ENCODE results near the gene STPG1.
A peak's percentile ranks its signal among the peaks of the same experiment; 100 is the strongest.

STPG1 gene

DNA sequence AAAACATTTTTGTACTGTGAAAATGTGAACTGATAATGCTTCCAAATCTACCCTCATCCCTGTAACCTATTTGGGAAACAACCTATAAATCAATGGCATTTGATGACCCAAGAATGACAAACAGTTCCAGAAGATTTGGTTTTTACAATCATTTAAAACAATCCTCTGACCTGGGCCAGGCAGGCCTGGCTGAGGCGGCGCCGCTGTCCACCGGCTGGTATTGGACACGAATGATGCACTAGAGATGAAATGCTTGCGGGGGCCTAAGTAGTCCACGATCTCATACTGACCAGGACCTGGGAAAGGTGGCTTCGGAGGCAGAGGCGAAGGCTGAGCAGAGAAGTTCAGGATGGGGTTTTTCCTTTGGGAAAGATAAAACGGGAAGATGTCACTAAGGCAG is 52.9 kb downstream of the STPG1 start:
- no peaks in the 10 kb centered on the region for H3K36me3 Mint-ChIP-seq (ENCODE audit: low read depth)
- H3K4me3 Mint-ChIP-seq, result no peak overlapping the region
- peaks cover 19% of the 10 kb centered on the region for H3K4me1 Mint-ChIP-seq (ENCODE audit: low read depth)
- H3K9me3 Mint-ChIP-seq, result no peaks in the 10 kb centered on the region
- H3K27ac Mint-ChIP-seq, result no peak overlapping the region
- peaks cover 6% of the 10 kb centered on the region for H3K27me3 Mint-ChIP-seq (ENCODE audit: low read depth)

DNA sequence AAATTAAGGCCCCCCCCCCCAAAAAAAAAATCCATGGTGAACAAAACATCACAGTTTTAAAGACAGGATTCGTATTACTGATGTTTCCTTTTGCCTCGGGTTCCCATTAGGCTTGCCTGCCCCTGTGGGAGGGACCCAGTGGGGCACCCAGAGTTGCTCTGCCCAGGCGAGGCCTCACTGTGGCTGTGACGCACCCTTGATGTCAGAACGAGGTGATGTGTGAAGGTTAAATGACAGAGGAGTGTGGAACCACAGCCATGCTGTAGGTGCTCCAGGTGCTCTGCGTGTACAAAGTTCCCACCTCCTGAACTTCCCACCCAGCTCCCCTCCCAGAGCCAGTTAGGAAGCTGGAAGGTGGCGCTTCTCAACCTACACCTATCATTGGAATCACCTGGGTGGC is 56.5 kb downstream of the STPG1 start:
- peaks cover 9% of the 10 kb centered on the region for H3K4me1 Mint-ChIP-seq (ENCODE audit: low read depth)
- H3K36me3 Mint-ChIP-seq (ENCODE audit: low read depth), result no peaks in the 10 kb centered on the region
- H3K27ac Mint-ChIP-seq, result no peak overlapping the region

DNA sequence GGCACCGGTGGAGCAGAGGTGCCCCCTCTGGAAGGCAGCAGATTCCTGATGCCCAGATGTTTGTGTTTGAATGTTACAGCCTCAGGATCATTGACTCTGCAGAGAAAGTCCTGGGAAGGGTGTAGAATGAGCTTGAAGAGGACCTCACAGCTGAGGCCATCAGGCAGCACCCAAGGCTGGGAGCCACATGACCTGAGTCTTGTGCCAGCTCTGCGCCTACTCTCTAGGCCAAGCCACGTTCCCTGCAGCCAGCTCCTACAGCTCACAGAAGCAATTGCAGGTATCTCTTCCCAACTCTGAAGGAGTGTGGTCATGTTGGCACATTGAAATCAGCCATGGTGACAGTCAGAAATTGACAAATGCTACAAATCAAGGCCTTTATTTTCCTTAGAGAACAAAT is 58.1 kb downstream of the STPG1 start:
- H3K27me3 Mint-ChIP-seq (ENCODE audit: low read depth), result no peaks in the 10 kb centered on the region
- no peak overlapping the region for H3K4me3 Mint-ChIP-seq
- H3K4me1 Mint-ChIP-seq (ENCODE audit: low read depth), result peaks cover 23% of the 10 kb centered on the region
- no peaks in the 10 kb centered on the region for H3K36me3 Mint-ChIP-seq (ENCODE audit: low read depth)
- H3K9me3 Mint-ChIP-seq, result no peaks in the 10 kb centered on the region
- H3K27ac Mint-ChIP-seq, result no peak overlapping the region

More for the DNA sequence above, 56.5 kb downstream of the STPG1 start:
- H3K4me3 Mint-ChIP-seq, result no peak overlapping the region
- H3K27me3 Mint-ChIP-seq (ENCODE audit: low read depth), result no peaks in the 10 kb centered on the region
- no peaks in the 10 kb centered on the region for H3K9me3 Mint-ChIP-seq

DNA sequence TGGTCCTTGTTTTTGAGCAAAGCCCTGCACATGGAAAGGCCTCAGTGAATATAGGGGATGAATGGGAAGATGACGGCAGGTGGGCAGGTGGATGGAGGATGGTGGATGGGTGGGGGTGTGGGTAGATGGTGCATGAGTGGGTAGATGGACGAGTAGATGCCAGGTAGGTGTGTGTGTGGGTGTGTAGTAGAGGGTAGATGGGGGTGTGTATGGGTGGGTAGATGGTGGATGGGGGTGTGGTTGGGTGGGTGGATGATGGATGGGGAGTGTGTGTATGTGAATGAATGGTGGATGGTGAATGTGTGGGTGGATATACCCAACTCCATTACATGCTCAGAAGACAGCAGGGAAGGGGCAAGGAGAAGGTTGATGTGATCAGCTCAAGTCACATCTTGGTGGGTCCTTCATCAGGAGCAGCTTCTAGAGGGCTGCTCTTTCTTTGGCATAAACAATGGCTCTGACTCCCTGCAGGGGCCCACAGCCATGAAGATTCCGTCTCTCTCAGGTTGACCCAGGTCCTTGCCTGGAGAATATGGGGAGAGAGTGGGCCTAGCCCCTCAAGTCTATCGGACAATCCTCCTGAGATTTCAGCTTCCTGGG is 60.2 kb downstream of the STPG1 start:
- Mint-ChIP-seq H3K4me1 (ENCODE audit: low read depth) (peaks cover 34% of the 10 kb centered on the region), H3K27ac (no peak overlapping the region)

DNA sequence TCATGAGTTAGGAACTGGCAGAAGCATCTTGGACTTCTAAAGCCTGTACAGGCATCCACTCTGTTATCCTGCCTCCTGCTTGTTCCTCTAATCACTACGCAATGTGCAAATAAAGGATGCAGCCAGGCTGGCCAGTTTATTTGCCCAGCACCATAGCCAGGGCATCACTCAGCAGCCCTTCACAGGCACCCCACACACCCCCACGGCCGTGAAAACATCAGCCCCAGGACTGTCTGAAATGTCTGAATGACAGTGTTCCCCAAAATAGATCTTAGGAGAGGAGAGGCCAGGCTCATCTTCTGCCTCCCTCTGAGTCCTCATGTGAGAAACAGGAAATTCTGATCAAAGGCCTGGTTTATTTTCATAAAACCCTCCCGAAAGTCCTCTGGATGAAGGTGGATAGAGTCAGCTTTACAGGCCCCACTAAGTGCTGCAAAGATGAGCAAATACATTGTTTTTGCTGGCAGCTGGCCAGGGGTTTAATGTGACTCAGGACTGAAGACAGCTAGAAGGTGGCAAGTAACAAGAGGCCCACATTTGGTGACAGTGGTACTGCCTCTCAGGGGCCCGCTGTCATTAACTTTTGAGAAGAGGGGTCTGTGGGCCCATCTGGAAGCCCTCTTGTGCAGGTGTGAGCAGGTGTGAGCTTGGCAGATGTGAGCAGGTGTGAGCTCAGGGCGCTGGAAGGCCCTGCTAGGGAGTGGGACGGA is 61.5 kb downstream of the STPG1 start:
- no peaks in the 10 kb centered on the region for H3K9me3 Mint-ChIP-seq
- no peak overlapping the region for H3K4me3 Mint-ChIP-seq
- peaks cover 34% of the 10 kb centered on the region for H3K4me1 Mint-ChIP-seq (ENCODE audit: low read depth)
- no peaks in the 10 kb centered on the region for H3K27me3 Mint-ChIP-seq (ENCODE audit: low read depth)
- peak overlapping the region; percentile 63 for H3K27ac Mint-ChIP-seq
- no peaks in the 10 kb centered on the region for H3K36me3 Mint-ChIP-seq (ENCODE audit: low read depth)

More for the DNA sequence above, 60.2 kb downstream of the STPG1 start:
- Mint-ChIP-seq H3K4me3 (no peak overlapping the region), H3K27me3 (ENCODE audit: low read depth) (no peaks in the 10 kb centered on the region), H3K36me3 (ENCODE audit: low read depth) (no peaks in the 10 kb centered on the region), H3K9me3 (no peaks in the 10 kb centered on the region)

DNA sequence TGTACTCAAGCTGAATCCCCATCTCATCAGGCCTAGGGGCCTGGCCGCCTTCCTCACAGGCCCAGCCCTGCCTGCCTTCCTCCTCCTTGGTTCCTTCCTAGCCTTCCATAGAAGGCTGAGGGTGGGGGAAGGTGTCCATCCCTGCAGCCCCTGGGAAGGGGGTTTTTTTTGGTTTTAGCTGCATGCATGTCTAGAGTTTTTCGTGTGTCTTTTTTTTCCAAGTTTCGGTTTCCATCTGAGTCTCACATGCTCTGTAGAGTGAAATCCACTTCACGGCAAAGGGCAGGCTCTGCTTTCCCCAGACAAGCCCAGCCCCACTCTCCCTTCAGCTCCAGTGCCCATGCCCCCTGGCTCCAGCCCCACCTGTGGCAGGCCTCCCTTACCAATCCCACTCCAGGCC is 62.3 kb downstream of the STPG1 start:
- peaks cover 34% of the 10 kb centered on the region for H3K4me1 Mint-ChIP-seq (ENCODE audit: low read depth)
- H3K27ac Mint-ChIP-seq, result peak overlapping the region; percentile 87
- peak overlapping the region; percentile 63 for H3K4me3 Mint-ChIP-seq
- no peaks in the 10 kb centered on the region for H3K27me3 Mint-ChIP-seq (ENCODE audit: low read depth)
- no peaks in the 10 kb centered on the region for H3K9me3 Mint-ChIP-seq
- no peaks in the 10 kb centered on the region for H3K36me3 Mint-ChIP-seq (ENCODE audit: low read depth)

DNA sequence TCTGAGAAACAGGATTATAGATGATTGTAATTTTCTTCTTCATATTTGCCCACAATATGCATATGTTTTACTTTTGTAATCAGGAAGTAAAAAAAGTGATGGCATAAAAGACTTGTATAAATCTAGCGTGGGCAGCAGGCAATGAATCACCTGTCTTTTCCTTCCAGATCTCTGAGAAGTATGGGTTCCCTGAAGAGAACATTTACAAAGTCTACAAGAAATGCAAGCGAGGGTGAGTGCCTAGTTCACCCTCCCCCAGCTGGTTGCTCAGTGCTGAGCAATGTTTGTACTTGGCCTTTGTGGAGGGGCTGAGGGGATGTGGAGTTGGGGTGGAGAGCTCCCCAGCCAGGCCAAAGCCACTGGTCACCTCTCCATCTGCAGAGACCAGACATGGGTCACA is 63.7 kb downstream of the STPG1 start:
- H3K27me3 Mint-ChIP-seq (ENCODE audit: low read depth), result no peaks in the 10 kb centered on the region
- peak overlapping the region; percentile 77 for H3K27ac Mint-ChIP-seq
- H3K9me3 Mint-ChIP-seq, result no peaks in the 10 kb centered on the region
- H3K4me3 Mint-ChIP-seq, result peak overlapping the region; percentile 44
- H3K4me1 Mint-ChIP-seq (ENCODE audit: low read depth), result peaks cover 34% of the 10 kb centered on the region
- no peaks in the 10 kb centered on the region for H3K36me3 Mint-ChIP-seq (ENCODE audit: low read depth)

DNA sequence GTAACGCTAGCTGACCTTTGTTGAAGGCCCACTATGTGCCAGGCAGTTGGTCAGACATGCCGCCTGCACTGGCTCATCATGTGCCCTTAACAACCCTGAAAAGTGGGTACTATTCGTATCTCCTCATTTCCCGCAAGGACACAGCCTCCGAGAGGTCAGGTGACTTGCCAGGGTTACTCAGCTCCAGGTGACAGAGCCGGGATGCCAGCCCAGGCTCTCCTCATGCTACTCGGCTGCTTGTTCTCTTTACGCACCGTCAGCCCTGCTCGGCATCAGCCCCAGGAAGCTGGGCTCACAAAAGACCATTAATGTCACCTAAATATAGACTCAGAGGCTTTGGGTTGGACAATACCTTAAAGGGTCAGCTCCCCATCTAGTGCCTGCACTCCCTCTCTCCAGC is 65.4 kb downstream of the STPG1 start:
- Mint-ChIP-seq H3K36me3 (ENCODE audit: low read depth) (no peaks in the 10 kb centered on the region), H3K27me3 (ENCODE audit: low read depth) (no peaks in the 10 kb centered on the region), H3K27ac (no peak overlapping the region), H3K4me1 (ENCODE audit: low read depth) (peaks cover 34% of the 10 kb centered on the region), H3K4me3 (no peak overlapping the region), H3K9me3 (no peaks in the 10 kb centered on the region)

DNA sequence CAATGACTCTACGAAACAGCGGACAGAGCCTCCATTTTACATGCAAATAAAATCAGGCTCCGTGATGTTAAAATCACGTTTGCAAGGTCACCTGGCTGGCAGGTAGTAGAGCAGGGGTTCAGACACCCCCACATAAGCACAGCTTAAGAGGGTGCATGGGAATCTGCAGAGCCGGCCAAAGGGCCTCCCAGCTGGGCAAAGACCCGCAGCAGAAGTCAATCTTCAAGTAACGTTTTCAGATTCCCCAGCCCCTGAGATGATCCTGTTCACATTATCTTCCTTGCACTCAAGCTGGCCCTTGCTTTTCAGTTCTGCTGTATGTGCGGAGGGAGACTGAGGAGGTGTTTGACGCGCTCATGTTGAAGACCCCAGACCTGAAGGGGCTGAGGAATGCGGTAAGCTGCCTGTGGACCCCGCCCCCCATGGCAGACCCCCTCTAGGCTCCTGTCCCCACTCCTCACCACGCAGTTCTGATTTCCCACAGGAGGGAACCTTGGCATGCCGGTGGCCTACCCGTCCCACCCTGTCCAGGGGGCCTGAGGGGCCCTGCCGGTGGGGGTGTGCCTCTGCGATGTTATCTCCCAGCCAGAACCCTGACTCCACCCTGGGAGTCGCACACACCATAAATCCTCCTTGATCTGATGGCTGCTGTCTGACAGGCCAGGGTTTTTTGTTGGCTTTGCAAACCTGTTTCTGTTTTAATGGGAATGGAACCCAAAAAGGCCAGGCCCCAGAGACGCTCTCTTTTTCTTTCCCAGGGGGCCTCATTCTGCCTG is 66.2 kb downstream of the STPG1 start:
- Mint-ChIP-seq H3K4me1 (ENCODE audit: low read depth) (peaks cover 28% of the 10 kb centered on the region), H3K9me3 (no peaks in the 10 kb centered on the region), H3K4me3 (no peak overlapping the region), H3K36me3 (ENCODE audit: low read depth) (no peaks in the 10 kb centered on the region), H3K27ac (no peak overlapping the region), H3K27me3 (ENCODE audit: low read depth) (no peaks in the 10 kb centered on the region)

DNA sequence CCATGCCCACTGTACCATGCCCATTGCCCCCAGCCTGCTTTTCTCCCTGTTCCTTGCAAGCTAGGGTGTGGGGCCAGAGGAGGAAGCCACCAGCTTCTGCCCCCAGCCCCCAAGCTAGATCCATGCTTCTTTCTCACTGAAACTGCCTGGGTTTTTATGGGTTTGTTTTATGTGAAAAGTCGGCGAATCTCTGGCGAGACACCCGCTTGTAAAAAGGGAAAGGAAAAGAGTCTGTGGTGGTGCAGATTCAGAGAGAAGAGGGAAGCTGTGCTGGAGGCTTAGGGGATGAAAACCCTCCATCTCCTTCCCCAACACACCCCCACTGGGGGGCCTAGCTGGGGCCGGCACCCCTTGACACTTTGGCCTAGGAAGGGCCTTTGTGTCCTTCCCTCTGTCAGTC is 68.2 kb downstream of the STPG1 start:
- Mint-ChIP-seq H3K4me1 (ENCODE audit: low read depth) (peaks cover 10% of the 10 kb centered on the region), H3K9me3 (no peaks in the 10 kb centered on the region), H3K27me3 (ENCODE audit: low read depth) (peaks cover 3% of the 10 kb centered on the region), H3K36me3 (ENCODE audit: low read depth) (no peaks in the 10 kb centered on the region), H3K27ac (no peak overlapping the region), H3K4me3 (no peak overlapping the region)

DNA sequence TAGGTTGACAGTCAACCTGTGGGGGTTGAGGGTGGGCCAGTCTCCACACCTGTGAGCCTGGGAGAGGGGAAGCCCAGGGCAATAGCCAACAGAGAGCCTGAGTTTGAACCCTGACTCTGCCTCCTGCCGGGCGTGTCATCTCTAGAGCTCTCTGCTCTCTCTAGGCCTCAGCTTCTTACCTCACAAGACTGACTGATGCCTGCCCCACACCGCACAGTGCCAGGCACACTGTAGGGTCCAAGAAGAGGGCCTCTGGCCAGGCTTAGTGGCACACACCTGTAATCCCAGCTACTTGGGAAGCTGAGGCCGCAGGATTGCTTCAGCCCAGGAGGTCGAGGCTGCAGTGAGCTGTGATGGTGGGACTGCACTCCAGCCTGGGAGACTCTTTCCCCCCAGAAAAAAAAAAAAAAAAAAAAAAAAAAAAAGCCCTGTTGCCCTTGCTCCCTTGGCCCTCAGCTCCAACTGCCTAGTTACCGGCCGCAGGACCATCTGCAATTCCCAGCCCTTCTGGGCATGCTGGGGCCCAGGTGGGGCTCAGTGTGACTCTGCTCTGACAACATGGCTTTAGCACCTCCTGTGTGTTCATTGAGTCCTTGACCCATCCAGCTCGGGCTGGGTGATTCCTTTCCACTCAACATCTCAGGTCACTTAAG is 69.4 kb downstream of the STPG1 start:
- H3K4me1 Mint-ChIP-seq (ENCODE audit: low read depth), result no peaks in the 10 kb centered on the region
- peaks cover 10% of the 10 kb centered on the region for H3K27me3 Mint-ChIP-seq (ENCODE audit: low read depth)
- H3K27ac Mint-ChIP-seq, result no peak overlapping the region
- H3K4me3 Mint-ChIP-seq, result no peak overlapping the region
- no peaks in the 10 kb centered on the region for H3K36me3 Mint-ChIP-seq (ENCODE audit: low read depth)
- H3K9me3 Mint-ChIP-seq, result no peaks in the 10 kb centered on the region

DNA sequence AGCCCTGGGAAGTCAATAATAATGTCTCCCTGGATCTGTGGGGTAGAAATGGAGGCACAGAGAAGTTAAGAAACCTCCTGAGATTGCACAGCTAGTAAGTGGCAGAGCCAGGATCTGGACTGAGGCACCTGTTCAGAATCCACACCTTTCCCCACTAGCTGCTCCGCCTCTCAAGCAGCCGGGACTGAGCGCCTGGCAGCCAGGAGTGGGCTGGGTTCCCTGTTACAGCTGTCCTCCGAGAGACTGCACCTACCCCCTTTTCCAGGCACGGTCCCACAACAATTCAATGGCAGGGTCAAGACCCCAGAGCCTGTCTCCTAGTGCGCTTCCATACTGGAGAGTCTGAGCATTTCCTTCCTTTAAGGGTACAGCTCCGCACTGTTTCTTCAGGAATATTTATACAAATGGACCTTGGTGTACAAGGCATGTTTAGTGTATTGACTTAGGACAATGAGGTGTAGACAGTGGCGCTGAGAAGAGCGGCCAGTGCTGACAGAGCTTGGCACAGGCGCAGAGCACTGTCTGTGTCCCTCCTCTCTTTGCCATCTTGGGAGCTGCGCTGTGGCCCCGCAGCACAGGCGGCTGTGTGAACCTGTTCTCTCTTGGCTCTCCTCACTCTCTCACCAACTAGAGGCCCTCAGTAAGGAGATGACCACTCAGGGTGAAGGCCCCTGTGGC is 70.0 kb downstream of the STPG1 start:
- Mint-ChIP-seq H3K36me3 (ENCODE audit: low read depth) (no peaks in the 10 kb centered on the region), H3K4me1 (ENCODE audit: low read depth) (no peaks in the 10 kb centered on the region), H3K27ac (no peak overlapping the region), H3K27me3 (ENCODE audit: low read depth) (peaks cover 12% of the 10 kb centered on the region), H3K9me3 (no peaks in the 10 kb centered on the region), H3K4me3 (no peak overlapping the region)

DNA sequence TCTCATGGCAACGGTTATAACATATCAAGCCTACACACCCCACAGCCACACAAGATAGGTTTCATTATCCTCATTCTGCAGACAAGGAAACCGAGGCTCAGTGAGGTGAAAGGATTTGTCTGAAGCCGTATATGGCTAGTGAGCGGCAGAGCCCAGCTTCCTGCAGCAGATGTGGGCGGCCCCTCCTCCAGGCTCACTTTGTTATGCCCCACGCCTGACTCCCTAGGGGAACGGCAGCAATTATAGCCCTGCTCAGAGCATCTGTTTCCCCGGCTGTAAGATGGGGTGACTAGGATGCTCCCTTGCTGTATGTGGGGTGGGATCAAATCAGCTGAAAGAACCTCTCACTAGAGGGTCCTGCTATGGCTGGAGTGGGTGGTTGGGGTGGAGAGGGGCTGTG is 72.3 kb downstream of the STPG1 start:
- Mint-ChIP-seq H3K4me3 (no peak overlapping the region), H3K27ac (no peak overlapping the region), H3K27me3 (ENCODE audit: low read depth) (peaks cover 22% of the 10 kb centered on the region), H3K36me3 (ENCODE audit: low read depth) (no peaks in the 10 kb centered on the region), H3K4me1 (ENCODE audit: low read depth) (peaks cover 2% of the 10 kb centered on the region), H3K9me3 (no peaks in the 10 kb centered on the region)

DNA sequence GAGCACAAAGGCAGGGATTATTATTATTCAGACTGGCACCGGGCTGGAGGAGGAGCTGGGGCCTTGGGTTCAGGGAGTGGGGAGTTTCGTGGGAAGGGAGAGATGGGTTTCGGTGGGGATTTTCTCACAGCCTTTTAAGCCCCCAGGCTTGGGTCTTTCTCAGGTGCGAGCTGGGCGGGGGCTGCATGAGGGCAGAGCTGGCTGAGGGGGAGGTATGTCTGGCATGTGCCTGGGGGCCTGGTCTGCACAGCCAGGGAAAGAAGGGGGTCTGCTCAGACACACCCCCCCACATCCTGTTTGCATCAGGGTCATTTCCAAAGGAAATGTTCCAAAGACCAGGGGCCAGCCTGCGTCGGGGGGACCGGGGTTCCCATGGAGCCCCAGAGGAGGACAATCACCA is 72.8 kb downstream of the STPG1 start:
- Mint-ChIP-seq H3K27me3 (ENCODE audit: low read depth) (peaks cover 26% of the 10 kb centered on the region), H3K36me3 (ENCODE audit: low read depth) (no peaks in the 10 kb centered on the region), H3K27ac (no peak overlapping the region), H3K9me3 (no peaks in the 10 kb centered on the region), H3K4me3 (no peak overlapping the region), H3K4me1 (ENCODE audit: low read depth) (peaks cover 2% of the 10 kb centered on the region)
